ENCODE measurements around the gene RBM33. TPM values are rescaled to one million over a fixed set of nuclear protein-coding genes. Genes with fewer than 3 reads are reported as not detected.

The RBM33 gene
- total and polyA plus RNA-seq, 4 experiments from 2014 or later: 17.2 to 167 (median 113) TPM

DNA sequence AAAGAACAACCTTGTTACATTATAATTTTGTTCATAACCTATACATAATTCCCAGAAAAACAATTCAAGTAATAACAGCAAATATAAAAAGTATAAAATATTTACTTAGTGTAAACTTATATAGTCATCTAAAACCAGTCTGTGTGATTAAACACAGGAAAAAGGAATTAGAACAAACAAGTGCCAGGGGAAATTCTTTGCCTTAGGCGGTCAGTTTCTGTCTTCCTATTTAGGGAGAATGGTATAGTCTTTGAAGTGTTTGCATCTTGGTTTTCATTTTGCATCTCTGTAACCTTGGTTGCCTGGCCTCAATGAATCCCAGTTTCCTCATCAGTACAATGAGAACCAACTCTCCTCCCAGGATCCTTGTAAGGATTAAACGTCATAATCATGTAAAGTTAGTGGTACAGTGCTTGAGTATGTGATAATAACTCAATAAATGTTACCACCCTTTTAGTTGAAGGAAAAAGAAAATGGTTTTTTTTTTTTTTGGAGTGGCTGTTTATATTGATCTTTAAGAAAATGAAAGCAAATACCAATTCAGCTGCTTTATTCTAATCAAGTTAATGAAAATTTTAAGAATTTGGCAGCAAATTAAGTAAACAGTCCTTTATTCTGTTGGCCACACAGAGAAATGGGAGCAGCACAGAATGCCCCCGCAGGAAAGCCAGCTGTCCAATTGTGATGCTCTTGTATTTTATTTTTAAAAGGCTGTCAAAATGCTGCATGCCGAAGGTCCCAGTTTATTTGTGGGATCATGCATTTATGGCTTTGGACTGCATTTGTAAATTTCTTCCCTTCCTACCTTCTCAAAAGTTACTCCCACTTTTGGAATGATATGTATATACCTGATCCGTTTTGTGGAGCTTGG is 106.0 kb downstream of the RBM33 start:
- H3K27me3 ChIP-seq (ENCODE audit: insufficient read depth, low read length): no peaks in the 10 kb centered on the region
- DNase-seq: no peak
- H3K4me3 Mint-ChIP-seq: peak overlapping the region in 2 of 8 donors; percentile 22 to 53
- CTCF ChIA-PET (ENCODE audit: partially characterized antibody): interaction anchor here (0.7 to 1.2 kb wide), 2 partner anchors 18 to 152 kb away, joined by 3 read pairs; no protein-coding TSS in a partner anchor
- H3K4me1 ChIP-seq (ENCODE audit: insufficient read depth, low read length): peaks cover 50% of the 10 kb centered on the region
- intact Hi-C loops (cut with micrococcal nuclease): no loop called here
- no peaks in the 10 kb centered on the region for H3K9me3 Mint-ChIP-seq
- no peak overlapping the region for H3K4me3 ChIP-seq (ENCODE audit: low read length in 2 of 2)
- H3K36me3 Mint-ChIP-seq: peaks cover 15 to 67% of the 10 kb centered on the region in 2 donors
- no peaks in the 10 kb centered on the region for H3K9me3 ChIP-seq (ENCODE audit: control insufficient read depth in 1 of 2, low read length in 2 of 2)
- peak overlapping the region in 3 of 7 donors; percentile 24 to 70 (median 26) for H3K27ac Mint-ChIP-seq
- H3K27ac ChIP-seq (ENCODE audit: low read depth, low read length): no peak overlapping the region
- POLR2A ChIA-PET (ENCODE audit: partially characterized antibody): interaction anchor here (1.2 kb wide), 1 partner anchor 14 kb away, joined by 3 read pairs; no protein-coding TSS in a partner anchor
- H3K36me3 ChIP-seq (ENCODE audit: insufficient read depth, low read length): peaks cover 18% of the 10 kb centered on the region
- H3K27me3 Mint-ChIP-seq: no peaks in the 10 kb centered on the region
- peaks cover 61 to 95% (median 80%) of the 10 kb centered on the region in 4 donors for H3K4me1 Mint-ChIP-seq

DNA sequence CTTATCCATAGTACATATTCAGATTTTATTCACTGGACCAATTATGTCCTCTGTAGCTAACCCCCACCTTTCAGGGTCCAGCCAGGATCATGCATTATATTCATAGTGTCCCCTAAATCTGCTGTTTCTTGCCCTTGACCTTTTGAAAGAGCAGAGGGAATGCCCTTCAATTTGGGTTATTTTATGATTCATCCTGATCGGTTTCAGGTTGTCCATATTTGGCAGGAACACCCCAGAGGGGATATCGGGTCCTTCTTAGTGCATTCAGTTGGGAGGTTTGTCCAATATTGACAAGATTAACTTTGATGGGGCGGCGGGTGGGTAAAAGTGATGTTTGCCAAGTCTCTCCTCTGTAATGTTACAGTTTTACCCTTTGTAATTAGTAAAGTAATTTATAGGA is 106.9 kb downstream of the RBM33 start:
- Histone ChIP-seq H3K27me3 (ENCODE audit: insufficient read depth, low read length) (no peaks in the 10 kb centered on the region), H3K4me3 (ENCODE audit: low read length in 2 of 2) (no peak overlapping the region), H3K4me1 (ENCODE audit: insufficient read depth, low read length) (peaks cover 50% of the 10 kb centered on the region), H3K36me3 (ENCODE audit: insufficient read depth, low read length) (peaks cover 9% of the 10 kb centered on the region), H3K9me3 (ENCODE audit: control insufficient read depth in 1 of 2, low read length in 2 of 2) (no peaks in the 10 kb centered on the region), H3K27ac (ENCODE audit: low read depth, low read length) (no peak overlapping the region)
- ChIA-PET CTCF (ENCODE audit: partially characterized antibody) (interaction anchor here (1.2 kb wide), 1 partner anchor 153 kb away, joined by 3 read pairs; no protein-coding TSS in a partner anchor), POLR2A (ENCODE audit: partially characterized antibody) (interaction anchor here (1.2 kb wide), 1 partner anchor 13 kb away, joined by 3 read pairs; no protein-coding TSS in a partner anchor)
- H3K27me3 Mint-ChIP-seq: no peaks in the 10 kb centered on the region
- peaks cover 59 to 87% (median 76%) of the 10 kb centered on the region in 4 donors for H3K4me1 Mint-ChIP-seq
- peaks cover 18 to 61% of the 10 kb centered on the region in 2 donors for H3K36me3 Mint-ChIP-seq
- peak overlapping the region in 4 of 7 donors; percentile 33 to 83 (median 62) for H3K27ac Mint-ChIP-seq
- no peak for DNase-seq
- H3K9me3 Mint-ChIP-seq: no peaks in the 10 kb centered on the region
- H3K4me3 Mint-ChIP-seq: no peak overlapping the region
- intact Hi-C loops (cut with micrococcal nuclease): no loop called here

DNA sequence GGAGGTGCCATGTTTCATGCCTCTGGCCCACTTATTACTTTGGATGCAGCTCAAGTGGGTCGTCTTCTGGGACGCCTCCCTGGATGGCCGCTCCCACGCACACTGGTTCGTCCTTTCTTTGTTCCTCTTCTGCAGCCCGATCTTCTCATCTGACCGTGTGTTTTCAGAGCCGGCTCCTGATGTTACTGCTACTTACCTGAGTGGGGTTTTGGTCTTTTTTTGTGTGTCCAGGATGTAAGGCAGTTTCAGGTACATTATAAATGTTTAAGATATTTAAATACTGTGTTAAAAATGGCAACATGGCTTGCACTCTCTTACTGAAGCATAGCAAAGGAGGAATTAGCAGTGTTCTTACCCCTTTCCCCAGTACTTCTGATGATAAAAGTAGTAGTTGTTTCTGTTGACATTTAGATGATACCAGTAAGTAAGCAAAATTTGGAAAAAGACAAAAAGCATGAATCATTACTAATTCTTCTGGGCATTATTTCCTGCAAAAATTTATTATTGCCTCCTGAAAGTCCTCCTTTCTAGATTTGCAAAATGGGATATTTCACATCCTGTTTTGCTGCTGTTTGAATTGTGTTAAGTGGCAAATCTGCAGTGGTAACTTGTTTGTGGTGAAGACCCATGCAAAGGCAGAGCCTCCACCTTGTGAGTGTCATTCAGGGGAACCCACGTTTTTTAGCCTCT is 108.4 kb downstream of the RBM33 start:
- Mint-ChIP-seq H3K27me3 (no peaks in the 10 kb centered on the region), H3K27ac (peak overlapping the region; percentile 1 to 85 (median 68)), H3K4me1 (peaks cover 56 to 81% (median 70%) of the 10 kb centered on the region in 4 donors), H3K4me3 (peak overlapping the region in 3 of 8 donors; percentile 27 to 53 (median 28)), H3K9me3 (no peaks in the 10 kb centered on the region), H3K36me3 (peaks cover 25 to 57% of the 10 kb centered on the region in 2 donors)
- DNase-seq: no peak
- no peak overlapping the region for H3K27ac ChIP-seq (ENCODE audit: low read depth, low read length)
- H3K36me3 ChIP-seq (ENCODE audit: insufficient read depth, low read length): peaks cover 8% of the 10 kb centered on the region
- peaks cover 50% of the 10 kb centered on the region for H3K4me1 ChIP-seq (ENCODE audit: insufficient read depth, low read length)
- H3K27me3 ChIP-seq (ENCODE audit: insufficient read depth, low read length): no peaks in the 10 kb centered on the region
- ChIA-PET POLR2A (ENCODE audit: partially characterized antibody) (no interaction called here), CTCF (ENCODE audit: partially characterized antibody) (interaction anchor here (2.2 kb wide), 1 partner anchor 14 kb away, joined by 10 read pairs; no protein-coding TSS in a partner anchor)
- no peaks in the 10 kb centered on the region for H3K9me3 ChIP-seq (ENCODE audit: control insufficient read depth in 1 of 2, low read length in 2 of 2)
- H3K4me3 ChIP-seq (ENCODE audit: low read length in 2 of 2): no peak overlapping the region
- intact Hi-C loops (cut with micrococcal nuclease): no loop called here

DNA sequence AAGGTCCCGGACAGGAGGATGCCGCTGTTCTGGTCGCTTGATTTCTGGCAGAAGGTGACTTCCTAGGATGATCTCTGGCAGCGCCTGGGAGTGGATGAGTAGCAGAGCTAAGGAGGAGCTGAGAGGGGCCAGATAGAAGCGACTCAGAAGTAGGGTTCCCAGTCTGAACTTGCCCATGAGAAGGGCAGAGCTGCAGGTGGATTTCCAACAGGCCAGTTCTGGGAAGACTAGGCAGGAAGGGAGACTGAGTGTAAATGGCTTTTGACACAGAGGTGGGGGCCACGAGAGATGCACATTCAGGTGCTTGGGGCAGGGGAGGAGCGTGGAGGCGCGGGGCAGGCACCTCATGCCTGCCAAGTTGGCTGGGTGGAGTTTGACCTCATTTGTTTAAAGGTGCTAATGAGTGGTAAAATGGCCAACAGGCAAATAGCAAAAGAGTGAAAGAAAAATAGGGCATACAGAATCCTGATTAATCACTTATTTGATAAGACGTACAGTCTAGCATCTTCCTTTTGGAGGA is 109.0 kb downstream of the RBM33 start:
- peak overlapping the region in 4 of 8 donors; percentile 11 to 27 (median 16) for H3K4me3 Mint-ChIP-seq
- ChIA-PET POLR2A (ENCODE audit: partially characterized antibody) (no interaction called here), CTCF (ENCODE audit: partially characterized antibody) (interaction anchor here (1.4 to 2.2 kb wide), 2 partner anchors 14 to 154 kb away, joined by 4 to 10 read pairs; no protein-coding TSS in a partner anchor)
- intact Hi-C loops (cut with micrococcal nuclease): no loop called here
- Histone ChIP-seq H3K36me3 (ENCODE audit: insufficient read depth, low read length) (peaks cover 8% of the 10 kb centered on the region), H3K27me3 (ENCODE audit: insufficient read depth, low read length) (no peaks in the 10 kb centered on the region), H3K4me1 (ENCODE audit: insufficient read depth, low read length) (peaks cover 50% of the 10 kb centered on the region), H3K9me3 (ENCODE audit: control insufficient read depth in 1 of 2, low read length in 2 of 2) (no peaks in the 10 kb centered on the region), H3K4me3 (ENCODE audit: low read length in 2 of 2) (no peak overlapping the region), H3K27ac (ENCODE audit: low read depth, low read length) (no peak overlapping the region)
- H3K27ac Mint-ChIP-seq: peak overlapping the region; percentile 32 to 85 (median 68)
- H3K27me3 Mint-ChIP-seq: no peaks in the 10 kb centered on the region
- DNase-seq: no peak
- H3K4me1 Mint-ChIP-seq: peaks cover 56 to 75% (median 66%) of the 10 kb centered on the region in 4 donors
- peaks cover 21 to 57% of the 10 kb centered on the region in 2 donors for H3K36me3 Mint-ChIP-seq
- H3K9me3 Mint-ChIP-seq: no peaks in the 10 kb centered on the region

DNA sequence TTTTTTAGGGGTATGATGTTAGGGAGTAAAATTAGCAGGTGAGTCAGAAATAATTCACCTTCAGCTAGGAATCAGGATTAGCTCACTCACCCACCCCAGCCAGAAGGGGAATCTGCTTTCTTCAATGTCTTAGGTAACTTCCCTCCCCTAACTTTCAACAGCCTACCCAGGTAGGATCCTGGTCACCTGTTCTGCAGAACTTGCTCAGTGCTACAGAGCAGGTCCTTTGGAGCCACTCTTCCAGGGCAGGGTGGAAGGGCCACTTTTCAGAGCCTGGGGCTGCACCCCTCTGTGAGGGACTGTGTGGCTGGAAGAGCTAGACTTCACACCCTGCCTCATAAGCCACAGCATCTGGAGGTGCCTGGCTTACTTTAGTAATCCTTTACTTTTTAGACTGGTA is 109.7 kb downstream of the RBM33 start:
- H3K27me3 Mint-ChIP-seq: no peaks in the 10 kb centered on the region
- intact Hi-C loops (cut with micrococcal nuclease): no loop called here
- H3K4me1 ChIP-seq (ENCODE audit: insufficient read depth, low read length): peaks cover 44% of the 10 kb centered on the region
- H3K27ac ChIP-seq (ENCODE audit: low read depth, low read length): no peak overlapping the region
- H3K27ac Mint-ChIP-seq: peak overlapping the region in 5 of 7 donors; percentile 52 to 75 (median 68)
- H3K36me3 Mint-ChIP-seq: peaks cover 24 to 55% of the 10 kb centered on the region in 2 donors
- ChIA-PET POLR2A (ENCODE audit: partially characterized antibody) (no interaction called here), CTCF (ENCODE audit: partially characterized antibody) (interaction anchor here (1.4 to 2.2 kb wide), 2 partner anchors 13 to 155 kb away, joined by 4 to 10 read pairs; no protein-coding TSS in a partner anchor)
- peaks cover 54 to 69% (median 60%) of the 10 kb centered on the region in 4 donors for H3K4me1 Mint-ChIP-seq
- no peak overlapping the region for H3K4me3 ChIP-seq (ENCODE audit: low read length in 2 of 2)
- H3K27me3 ChIP-seq (ENCODE audit: insufficient read depth, low read length): no peaks in the 10 kb centered on the region
- H3K9me3 ChIP-seq (ENCODE audit: control insufficient read depth in 1 of 2, low read length in 2 of 2): no peaks in the 10 kb centered on the region
- H3K9me3 Mint-ChIP-seq: no peaks in the 10 kb centered on the region
- no peak overlapping the region for H3K4me3 Mint-ChIP-seq
- H3K36me3 ChIP-seq (ENCODE audit: insufficient read depth, low read length): peaks cover 8% of the 10 kb centered on the region
- DNase-seq: no peak

DNA sequence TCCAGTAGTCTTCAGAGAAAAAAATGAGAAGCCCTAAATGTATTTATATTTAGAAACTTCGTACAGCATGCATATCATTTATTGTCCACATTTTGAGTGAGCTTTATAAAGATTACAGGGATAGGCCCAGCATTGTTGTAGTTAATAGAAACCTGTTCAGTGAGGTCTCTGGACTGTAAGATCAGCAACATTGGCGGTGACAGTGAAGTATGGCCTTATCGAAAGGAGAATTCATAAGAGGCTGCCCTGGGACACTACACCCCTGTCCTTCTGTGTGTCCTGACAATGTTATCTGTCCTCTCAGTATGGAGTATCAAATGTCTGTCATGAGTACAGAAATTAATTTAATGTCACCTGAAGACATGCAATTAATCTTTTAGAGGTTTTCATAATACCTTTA is 110.6 kb downstream of the RBM33 start:
- Mint-ChIP-seq H3K4me1 (peaks cover 50 to 65% (median 54%) of the 10 kb centered on the region in 4 donors), H3K36me3 (peaks cover 27 to 54% of the 10 kb centered on the region in 2 donors), H3K9me3 (no peaks in the 10 kb centered on the region), H3K4me3 (no peak overlapping the region), H3K27me3 (no peaks in the 10 kb centered on the region), H3K27ac (peak overlapping the region in 5 of 7 donors; percentile 35 to 79 (median 71))
- Histone ChIP-seq H3K4me1 (ENCODE audit: insufficient read depth, low read length) (peaks cover 36% of the 10 kb centered on the region), H3K4me3 (ENCODE audit: low read length in 2 of 2) (no peak overlapping the region), H3K27me3 (ENCODE audit: insufficient read depth, low read length) (no peaks in the 10 kb centered on the region), H3K9me3 (ENCODE audit: control insufficient read depth in 1 of 2, low read length in 2 of 2) (no peaks in the 10 kb centered on the region), H3K36me3 (ENCODE audit: insufficient read depth, low read length) (peaks cover 3% of the 10 kb centered on the region), H3K27ac (ENCODE audit: low read depth, low read length) (no peak overlapping the region)
- intact Hi-C loops (cut with micrococcal nuclease): no loop called here
- DNase-seq: no peak
- ChIA-PET POLR2A (ENCODE audit: partially characterized antibody) (no interaction called here), CTCF (ENCODE audit: partially characterized antibody) (interaction anchor here (1.4 kb wide), 1 partner anchor 156 kb away, joined by 4 read pairs; no protein-coding TSS in a partner anchor)
